GM23338 (cell line): ENCODE data around the gene LPP. TPM values are rescaled to one million over a fixed set of nuclear protein-coding genes. Genes with fewer than 3 reads are reported as not detected.

Experiments
- ATAC-seq: fragments of 200-7000 bp; cut with Tn5 transposase; 3 replicates; pipeline ENCODE4 v1.9.1; 2020
- DNase-seq: peaks from one replicate; pipeline ENCODE4 v3.0.0-alpha.2; 2015; ENCODE audit warnings: low spot score
- H2AFZ ChIP-seq: fragments of 200-600 bp; sonication (generic); 2 replicates; pipeline ENCODE4 v1.8.0; 2016; ENCODE audit warnings: antibody characterized with exemption, mild to moderate bottlenecking, moderate library complexity
- H3F3A ChIP-seq: fragments of 200-600 bp; sonication (generic); replicated peaks from 2 replicates; pipeline ENCODE4 v1.8.0; 2017; ENCODE audit warnings: antibody characterized with exemption, mixed run types, low read depth
- H3K27ac ChIP-seq: fragments of 200-600 bp; sonication (generic); 2 replicates; pipeline ENCODE4 v1.6.1; 2016; ENCODE audit warnings: low read depth
- H3K27me3 ChIP-seq: fragments of 200-600 bp; sonication (generic); 2 replicates; pipeline ENCODE4 v1.8.0; 2016; ENCODE audit warnings: mild to moderate bottlenecking, mixed run types, moderate library complexity; ENCODE audit not compliant: insufficient read depth
- H3K36me3 ChIP-seq: fragments of 200-600 bp; sonication (generic); 2 replicates; pipeline ENCODE4 v1.8.0; 2016; ENCODE audit warnings: mild to moderate bottlenecking; ENCODE audit not compliant: insufficient read depth
- H3K4me1 ChIP-seq: fragments of 200-600 bp; sonication (generic); 2 replicates; pipeline ENCODE4 v1.8.0; 2016; ENCODE audit warnings: mild to moderate bottlenecking, moderate library complexity; ENCODE audit not compliant: insufficient read depth
- H3K4me2 ChIP-seq: fragments of 200-600 bp; sonication (generic); 2 replicates; pipeline ENCODE4 v1.7.1; 2017; ENCODE audit warnings: mixed run types
- H3K4me3 ChIP-seq: fragments of 200-600 bp; sonication (generic); 2 replicates; pipeline ENCODE4 v1.6.1; 2016; ENCODE audit warnings: mixed run types
- H3K79me2 ChIP-seq: fragments of 200-600 bp; sonication (generic); replicated peaks from 2 replicates; pipeline ENCODE4 v1.8.0; 2017; ENCODE audit warnings: mild to moderate bottlenecking; ENCODE audit not compliant: insufficient read depth
- H3K9me2 ChIP-seq: fragments of 200-600 bp; sonication (generic); 2 replicates; pipeline ENCODE4 v1.8.0; 2017; ENCODE audit not compliant: insufficient read depth
- H4K20me1 ChIP-seq: fragments of 200-600 bp; sonication (generic); replicated peaks from 2 replicates; pipeline ENCODE4 v1.8.0; 2017; ENCODE audit warnings: mild to moderate bottlenecking; ENCODE audit not compliant: insufficient read depth
- H3K27ac Mint-ChIP-seq: 2 replicates; pipeline ENCODE4 v1.8.0; 2020; ENCODE audit warnings: inconsistent platforms, mild to moderate bottlenecking, moderate library complexity, mixed read lengths
- H3K27me3 Mint-ChIP-seq: 3 replicates; pipeline ENCODE4 v1.8.0; 2022; ENCODE audit warnings: low read depth, mild to moderate bottlenecking, moderate library complexity, mixed read lengths, inconsistent platforms; ENCODE audit not compliant: insufficient read depth, poor library complexity
- H3K36me3 Mint-ChIP-seq: 3 replicates; pipeline ENCODE4 v1.8.0; 2021; ENCODE audit warnings: low read depth, mild to moderate bottlenecking, inconsistent platforms, moderate library complexity, mixed read lengths
- H3K4me1 Mint-ChIP-seq: 3 replicates; pipeline ENCODE4 v1.8.0; 2020; ENCODE audit warnings: mild to moderate bottlenecking, inconsistent platforms, mixed read lengths
- H3K4me3 Mint-ChIP-seq: 3 replicates; pipeline ENCODE4 v1.8.0; 2021; ENCODE audit warnings: moderate library complexity, mild to moderate bottlenecking, inconsistent platforms, mixed read lengths
- H3K9me3 Mint-ChIP-seq: 3 replicates; pipeline ENCODE4 v1.8.0; 2020; ENCODE audit warnings: moderate library complexity, mild to moderate bottlenecking, inconsistent platforms, mixed read lengths
- CREB1 ChIP-seq: fragments of 250-450 bp; sonication (Bioruptor Pico); IDR thresholded peaks from 2 replicates; pipeline ENCODE4 v1.5.0; 2020; ENCODE audit warnings: low read depth, mild to moderate bottlenecking, moderate library complexity
- CTCF ChIP-seq, 2 experiments: fragments of 200-600 bp in 1 of 2; sonication (generic) in 1 of 2; conservative IDR thresholded peaks; 2 replicates each; pipeline versions ENCODE4 v1.5.1 to v1.6.1; 2016 to 2017; ENCODE audit warnings: antibody characterized with exemption in 2 of 2, low read depth in 2 of 2, mild to moderate bottlenecking in 2 of 2, moderate library complexity in 1 of 2
- ETS1 ChIP-seq: IDR thresholded peaks from 2 replicates; pipeline ENCODE4 v1.6.1; 2016; ENCODE audit warnings: antibody characterized with exemption
- EZH2 ChIP-seq: fragments of 200-600 bp; sonication (generic); IDR thresholded peaks from one replicate; pipeline ENCODE4 v1.8.0; 2017; ENCODE audit warnings: antibody characterized with exemption, mild to moderate bottlenecking, low read depth; ENCODE audit not compliant: unreplicated experiment
- EZH2phosphoT487 ChIP-seq: fragments of 200-600 bp; sonication (generic); IDR thresholded peaks from one replicate; pipeline ENCODE4 v1.8.1; 2018; ENCODE audit warnings: antibody characterized with exemption; ENCODE audit not compliant: unreplicated experiment
- JUNB ChIP-seq: IDR thresholded peaks from one replicate; pipeline ENCODE4 v1.6.1; 2016; ENCODE audit warnings: antibody characterized with exemption; ENCODE audit not compliant: unreplicated experiment
- NANOG ChIP-seq: IDR thresholded peaks from 2 replicates; pipeline ENCODE4 v1.6.1; 2016; ENCODE audit warnings: antibody characterized with exemption, borderline replicate concordance
- POLR2AphosphoS5 ChIP-seq: IDR thresholded peaks from 2 replicates; pipeline ENCODE4 v1.6.1; 2016; ENCODE audit warnings: antibody characterized with exemption, low read depth
- REST ChIP-seq: IDR thresholded peaks from one replicate; pipeline ENCODE4 v1.6.1; 2018; ENCODE audit warnings: antibody characterized with exemption; ENCODE audit not compliant: unreplicated experiment
- STAT1 ChIP-seq: IDR thresholded peaks from one replicate; pipeline ENCODE4 v1.6.1; 2016; ENCODE audit warnings: antibody characterized with exemption; ENCODE audit not compliant: unreplicated experiment
- ZNF114 ChIP-seq: fragments of 250-450 bp; sonication (Bioruptor Pico); IDR thresholded peaks from 2 replicates; pipeline ENCODE4 v1.5.0; 2020; ENCODE audit warnings: mild to moderate bottlenecking, moderate library complexity
- ZNF331 ChIP-seq: fragments of 250-450 bp; sonication (Bioruptor Pico); IDR thresholded peaks from 2 replicates; pipeline ENCODE4 v1.5.0; 2020; ENCODE audit warnings: low read depth, mild to moderate bottlenecking, moderate library complexity
- ZNF462 ChIP-seq: fragments of 250-450 bp; sonication (Bioruptor Pico); IDR thresholded peaks from 2 replicates; pipeline ENCODE4 v1.5.0; 2020; ENCODE audit warnings: mild to moderate bottlenecking, moderate library complexity
- polyA plus RNA-seq: library from polyadenylated mRNA; unstranded; fragments of >200 nt; fragmentation: Nextera tagmentation; extraction: Ambion mirVana; gene quantifications from 2 replicates; pipeline ENCODE4 v1.2.1, GENCODE V29; 2016
- total RNA-seq: library from RNA; depleted of rRNA; stranded (reverse); fragments of >200 nt; shearing (Covaris generic); gene quantifications from 2 replicates; pipeline ENCODE4 v1.2.3, GENCODE V29; 2014

LPP gene
- total and polyA plus RNA-seq, 2 experiments from 2014 or later: 23.0 to 35.2 TPM

GRCh38 chr3:188906236-188906635, 752.3 kb downstream of the LPP start:
- Histone ChIP-seq H3K27ac (no peak overlapping the region), H3K27me3 (no peaks in the 10 kb centered on the region), H2AFZ (no peak overlapping the region; the same call in 1 of the 2 replicates), H3K4me1 (peaks cover 5% of the 10 kb centered on the region; the same call in 1 of the 2 replicates), H3K4me2 (no peak overlapping the region), H3F3A (no peaks in the 10 kb centered on the region), H4K20me1 (no peaks in the 10 kb centered on the region), H3K36me3 (no peaks in the 10 kb centered on the region), H3K4me3 (no peak overlapping the region), H3K79me2 (no peaks in the 10 kb centered on the region), H3K9me2 (no peaks in the 10 kb centered on the region)
- H3K36me3 Mint-ChIP-seq: no peaks in the 10 kb centered on the region
- H3K9me3 Mint-ChIP-seq: no peaks in the 10 kb centered on the region
- no peak overlapping the region for H3K4me3 Mint-ChIP-seq
- DNase-seq (no peak), ATAC-seq (peak; percentile 76)
- TF ChIP-seq ZNF114 (CRISPR knock-in tag) (no peak), CREB1 (CRISPR knock-in tag) (no peak), JUNB (no peak), ETS1 (no peak), EZH2 (no peak), EZH2phosphoT487 (no peak), STAT1 (no peak), ZNF331 (no peak), ZNF462 (no peak), CTCF (conservative IDR thresholded peaks at IDR 0.05; ENCODE audit: low read depth in 2 of 2) (no peak), NANOG (no peak), POLR2AphosphoS5 (no peak), REST (no peak)
- H3K27ac Mint-ChIP-seq: no peak overlapping the region
- H3K4me1 Mint-ChIP-seq: peaks cover 12% of the 10 kb centered on the region; the same call in 2 of the 3 replicates
- no peaks in the 10 kb centered on the region for H3K27me3 Mint-ChIP-seq
